ENCODE data around the gene AFM. TPM values are rescaled to one million over a fixed set of nuclear protein-coding genes. Genes with fewer than 3 reads are reported as not detected.

AFM gene
- total RNA-seq, 1 donor: not detected

Other genes starting within 250 kb of the AFM start
- 34.4 TPM for gene ANKRD17, start 222.9 kb upstream of the AFM start, total RNA-seq
- gene ALB, start 77.5 kb upstream of the AFM start, total RNA-seq: 0.31 TPM
- not detected for gene AFP, start 45.5 kb upstream of the AFM start, total RNA-seq
- gene RASSF6, start 138.7 kb downstream of the AFM start, total RNA-seq: 0.10 TPM

All from mononuclear cell (primary cell).